Mucosa of rectum (tissue), 2 donors: Measurements from ENCODE around the gene NRG4.
"Not testable (repeated sequence)": the region's sequence is repeated elsewhere in the genome, so short reads cannot be mapped to it uniquely, and the experiment has no call there.

Experiments used
- H3K27ac ChIP-seq, 2 donors: one replicate each; pipeline ENCODE4 v1.7.0; 2013; ENCODE audit warnings: inconsistent platforms in 2 of 2, low read depth in 2 of 2, low read length in 2 of 2
- H3K27me3 ChIP-seq, 2 donors: one replicate each; pipeline ENCODE4 v1.7.0; 2013; ENCODE audit warnings: low read length in 2 of 2; ENCODE audit not compliant: control insufficient read depth in 2 of 2, insufficient read depth in 2 of 2
- H3K36me3 ChIP-seq, 2 donors: one replicate each; pipeline ENCODE4 v1.7.0; 2013; ENCODE audit warnings: low read length in 2 of 2; ENCODE audit not compliant: control insufficient read depth in 2 of 2, insufficient read depth in 2 of 2
- H3K4me1 ChIP-seq, 2 donors: one replicate each; pipeline ENCODE4 v1.7.0; 2013; ENCODE audit warnings: low read length in 2 of 2, mild to moderate bottlenecking in 1 of 2; ENCODE audit not compliant: control insufficient read depth in 2 of 2, insufficient read depth in 2 of 2
- H3K4me3 ChIP-seq, 2 donors: one replicate each; pipeline ENCODE4 v1.7.0; 2013; ENCODE audit warnings: low read length in 2 of 2
- H3K9ac ChIP-seq, 2 donors: one replicate each; pipeline ENCODE4 v1.7.0; 2013; ENCODE audit warnings: low read length in 2 of 2, low read depth in 1 of 2, mild to moderate bottlenecking in 1 of 2
- H3K9me3 ChIP-seq, 2 donors: one replicate each; pipeline ENCODE4 v1.7.0; 2013; ENCODE audit warnings: low read length in 2 of 2; ENCODE audit not compliant: control insufficient read depth in 2 of 2
- donor health status: healthy.
- donor health status: Normal muscosa, but diverticular disease.

Gene NRG4

DNA sequence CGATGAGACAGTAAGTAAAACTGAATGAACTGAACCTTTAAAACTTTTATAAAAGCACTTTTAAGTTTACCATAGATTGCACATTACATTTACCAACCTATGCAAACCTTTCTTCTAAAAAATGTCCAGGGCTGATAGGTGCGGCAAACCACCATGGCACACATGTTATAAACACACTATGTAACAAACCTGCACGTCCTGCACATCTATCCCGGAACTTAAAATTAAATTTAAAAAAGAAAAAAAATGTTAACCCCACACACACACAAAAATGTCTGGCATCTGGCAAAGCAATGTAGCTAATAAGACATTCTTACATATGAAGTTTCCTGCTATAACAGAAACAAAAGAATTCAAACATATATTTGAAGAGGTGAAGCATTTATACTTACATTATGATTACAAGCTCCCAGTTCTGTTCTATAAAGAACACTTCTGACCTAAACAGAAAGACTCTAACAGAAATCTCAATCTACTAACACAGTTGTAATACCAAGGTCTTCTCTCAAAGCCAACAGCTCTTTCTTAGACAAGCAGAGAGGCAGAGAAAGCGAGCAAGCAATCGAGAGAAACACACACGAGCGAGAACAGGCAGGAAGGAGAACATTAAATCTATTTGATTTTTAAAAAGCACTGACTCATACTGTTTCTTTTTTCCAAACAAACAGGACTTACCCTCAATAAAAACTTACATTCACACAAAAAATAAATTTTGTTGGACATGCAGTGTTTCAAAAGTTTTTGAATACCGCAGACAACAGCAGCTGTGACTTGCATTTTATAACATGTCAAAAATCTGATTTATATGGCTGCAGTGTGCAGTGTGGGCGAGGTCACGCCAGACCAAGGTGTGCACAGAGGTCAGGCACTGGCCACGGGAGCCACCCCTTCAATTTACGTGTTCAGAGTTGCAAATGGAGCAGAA lies at the start of gene NRG4:
NRG4 (minus strand) TSS at position 798 of the 925 bp plus-strand sequence. CDS start 1,194 bp downstream, outside the sequence.
- Histone ChIP-seq H3K4me1 (peaks cover 0 to 2% of the 10 kb centered on the region in 2 donors), H3K36me3 (no peaks in the 10 kb centered on the region), H3K27me3 (no peaks in the 10 kb centered on the region), H3K9ac (no peak within 1 kb of the TSS), H3K27ac (no peak within 1 kb of the TSS), H3K4me3 (peak within 1 kb of the TSS; percentile 51 to 61), H3K9me3 (no peaks in the 10 kb centered on the region)

GRCh38 chr15:76061700-76062099 lies 49.5 kb upstream of the NRG4 start:
- H3K36me3 ChIP-seq, result no peaks in the 10 kb centered on the region
- no peak overlapping the region for H3K27ac ChIP-seq
- H3K4me3 ChIP-seq, result no peak overlapping the region
- no peak overlapping the region for H3K9ac ChIP-seq
- H3K27me3 ChIP-seq, result peaks cover 35 to 38% of the 10 kb centered on the region in 2 donors
- no peaks in the 10 kb centered on the region for H3K9me3 ChIP-seq
- peaks cover 6 to 12% of the 10 kb centered on the region in 2 donors for H3K4me1 ChIP-seq

DNA sequence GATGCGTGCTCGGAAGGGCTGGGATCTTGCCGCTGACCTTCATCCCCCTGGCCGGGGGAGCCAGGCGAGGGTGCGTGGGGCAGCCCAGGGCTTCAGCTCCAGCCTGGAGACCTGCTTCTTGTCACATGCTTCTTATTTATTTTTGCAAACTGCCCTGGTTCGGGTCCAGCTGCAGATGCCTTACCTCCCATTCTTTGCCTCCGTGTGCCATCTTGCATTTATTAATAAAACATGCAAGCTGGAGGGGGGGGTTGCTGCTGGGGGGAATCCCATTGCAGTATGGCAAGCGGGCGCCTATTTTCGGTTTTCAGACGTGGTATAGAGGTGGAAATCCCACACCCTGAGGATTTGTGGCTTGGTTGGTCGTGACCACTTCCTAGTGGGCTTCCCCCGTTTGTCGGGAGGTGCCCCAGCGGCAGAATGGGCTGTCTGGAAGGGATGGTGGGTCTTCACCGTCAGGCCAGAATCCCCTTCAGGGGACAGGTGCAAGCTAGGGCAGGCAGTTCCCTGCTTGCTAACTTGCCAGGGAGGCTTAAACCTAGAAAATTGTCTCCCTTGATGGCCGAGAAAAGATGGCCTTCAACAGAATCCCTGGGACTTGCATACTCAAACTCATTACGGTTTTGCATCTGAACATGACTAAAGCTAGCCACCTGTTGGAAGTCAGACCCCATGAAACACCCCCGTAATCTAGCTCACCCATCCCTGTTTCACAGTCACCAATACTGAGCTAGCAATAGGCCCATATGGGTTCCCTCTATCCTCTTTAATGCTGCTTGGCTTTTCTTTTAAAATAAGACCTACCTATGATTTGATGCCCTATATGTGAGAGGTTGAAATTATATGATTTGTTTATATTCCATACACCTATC lies 48.1 kb upstream of the NRG4 start:
- Histone ChIP-seq H3K9ac (no peak overlapping the region), H3K27me3 (peaks cover 31 to 38% of the 10 kb centered on the region in 2 donors), H3K4me1 (peaks cover 6 to 12% of the 10 kb centered on the region in 2 donors), H3K9me3 (no peaks in the 10 kb centered on the region), H3K27ac (no peak overlapping the region), H3K4me3 (peak overlapping the region; percentile 44 to 58), H3K36me3 (no peaks in the 10 kb centered on the region)

GRCh38 chr15:76059320-76060117 lies 47.3 kb upstream of the NRG4 start, which contains the start of gene TMEM266:
TMEM266 (plus strand) TSS chr15:76059985; CDS start chr15:76134264, 74,279 bp downstream.
- Histone ChIP-seq H3K4me1 (peaks cover 6 to 12% of the 10 kb centered on the region in 2 donors), H3K36me3 (no peaks in the 10 kb centered on the region), H3K27ac (no peak within 1 kb of the TSS), H3K9ac (peak within 1 kb of the TSS in 1 of 2 donors; percentile 47), H3K4me3 (peak within 1 kb of the TSS; percentile 59 to 63), H3K9me3 (no peaks in the 10 kb centered on the region), H3K27me3 (peaks cover 29 to 38% of the 10 kb centered on the region in 2 donors)

GRCh38 chr15:76058714-76059319 lies 46.6 kb upstream of the NRG4 start:
- H3K27ac ChIP-seq, result no peak overlapping the region
- no peaks in the 10 kb centered on the region for H3K9me3 ChIP-seq
- peaks cover 29 to 38% of the 10 kb centered on the region in 2 donors for H3K27me3 ChIP-seq

GRCh38 chr15:76057332-76058000 lies 45.2 kb upstream of the NRG4 start:
- H3K4me1 ChIP-seq, result peaks cover 6 to 12% of the 10 kb centered on the region in 2 donors
- H3K27me3 ChIP-seq, result peaks cover 26 to 35% of the 10 kb centered on the region in 2 donors
- H3K9me3 ChIP-seq, result no peaks in the 10 kb centered on the region
- no peaks in the 10 kb centered on the region for H3K36me3 ChIP-seq
- peak overlapping the region in 1 of 2 donors; percentile 48 for H3K4me3 ChIP-seq
- H3K9ac ChIP-seq, result no peak overlapping the region
- no peak overlapping the region for H3K27ac ChIP-seq

More at GRCh38 chr15:76058714-76059319, 46.6 kb upstream of the NRG4 start:
- Histone ChIP-seq H3K4me3 (peak overlapping the region; percentile 59 to 63), H3K9ac (peak overlapping the region in 1 of 2 donors; percentile 47), H3K4me1 (peaks cover 6 to 12% of the 10 kb centered on the region in 2 donors), H3K36me3 (no peaks in the 10 kb centered on the region)

DNA sequence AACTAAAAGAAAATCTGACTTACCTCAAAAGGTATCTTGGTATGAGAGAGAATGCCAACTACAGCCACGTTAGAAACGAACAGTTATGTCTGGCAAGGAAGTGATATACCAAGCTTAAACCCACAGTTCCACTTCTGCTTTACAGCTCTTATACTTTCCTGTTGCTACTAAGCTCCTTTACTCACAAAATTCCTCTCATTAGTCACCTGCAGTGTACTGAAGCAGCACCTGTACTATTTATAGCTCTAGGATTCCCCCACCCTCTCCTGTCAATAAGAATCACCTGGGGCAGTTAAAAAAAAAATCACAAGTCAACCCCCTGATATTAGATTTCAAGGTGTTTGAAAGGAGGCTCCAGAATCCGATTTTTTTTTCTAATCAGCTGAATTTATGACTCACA lies 44.7 kb upstream of the NRG4 start:
- H3K9me3 ChIP-seq, result no peaks in the 10 kb centered on the region
- no peaks in the 10 kb centered on the region for H3K36me3 ChIP-seq
- no peak overlapping the region for H3K27ac ChIP-seq
- H3K4me1 ChIP-seq, result peaks cover 6 to 12% of the 10 kb centered on the region in 2 donors
- peak overlapping the region in 1 of 2 donors; percentile 48 for H3K4me3 ChIP-seq
- peaks cover 26 to 35% of the 10 kb centered on the region in 2 donors for H3K27me3 ChIP-seq
- no peak overlapping the region for H3K9ac ChIP-seq

DNA sequence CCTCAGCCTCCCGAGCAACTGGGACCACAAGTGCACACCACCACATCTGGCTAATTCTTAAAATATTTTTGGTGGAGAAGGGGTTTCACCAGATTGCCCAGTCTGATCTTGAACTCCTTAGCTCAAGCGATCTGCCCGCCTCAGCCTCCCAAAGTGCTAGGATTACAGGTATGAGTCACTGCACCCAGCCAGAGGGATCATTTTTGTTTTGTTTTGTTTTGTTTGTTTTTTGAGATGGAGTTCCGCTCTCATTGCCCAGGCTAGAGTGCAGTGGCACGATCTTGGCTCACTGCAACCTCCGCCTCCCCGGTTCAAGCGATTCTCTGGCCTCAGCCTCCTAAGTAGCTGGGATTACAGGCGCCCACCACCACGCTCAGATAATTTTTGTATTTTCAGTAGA lies 42.0 kb upstream of the NRG4 start:
- peaks cover 13 to 14% of the 10 kb centered on the region in 2 donors for H3K27me3 ChIP-seq
- H3K4me3 ChIP-seq, H3K9me3 ChIP-seq, H3K4me1 ChIP-seq, H3K9ac ChIP-seq, H3K36me3 ChIP-seq, H3K27ac ChIP-seq: not testable (repeated sequence)

DNA sequence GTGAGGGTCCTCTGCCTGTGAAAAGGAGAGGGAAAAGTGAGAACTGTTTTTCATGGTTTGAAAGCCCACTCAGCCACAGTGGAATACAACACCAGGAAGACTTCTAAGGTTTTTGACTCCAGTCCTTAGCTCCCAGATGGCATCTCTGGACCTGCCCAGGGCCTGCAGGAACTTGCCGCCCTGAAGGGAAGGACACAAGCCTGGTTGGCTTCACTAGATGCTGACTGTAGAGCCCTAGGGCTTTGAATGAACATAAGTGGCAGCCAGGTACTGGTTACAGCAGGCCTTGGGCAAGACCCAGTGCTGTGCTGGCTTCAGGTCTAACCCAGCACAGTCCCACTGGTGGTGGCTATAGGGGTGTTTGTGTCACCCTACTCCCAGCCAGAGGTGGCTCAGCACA lies 26.3 kb upstream of the NRG4 start:
- Histone ChIP-seq H3K4me1 (no peaks in the 10 kb centered on the region), H3K27me3 (peaks cover 0 to 2% of the 10 kb centered on the region in 2 donors), H3K27ac (no peak overlapping the region), H3K4me3 (no peak overlapping the region), H3K36me3 (no peaks in the 10 kb centered on the region), H3K9me3 (no peaks in the 10 kb centered on the region), H3K9ac (no peak overlapping the region)
